Measurements from ENCODE around the gene VPS33A. TPM values are rescaled to one million over a fixed set of nuclear protein-coding genes. Genes with fewer than 3 reads are reported as not detected.

VPS33A gene
- total RNA-seq, 1 donor from 2014 or later: 19.9 TPM

DNA sequence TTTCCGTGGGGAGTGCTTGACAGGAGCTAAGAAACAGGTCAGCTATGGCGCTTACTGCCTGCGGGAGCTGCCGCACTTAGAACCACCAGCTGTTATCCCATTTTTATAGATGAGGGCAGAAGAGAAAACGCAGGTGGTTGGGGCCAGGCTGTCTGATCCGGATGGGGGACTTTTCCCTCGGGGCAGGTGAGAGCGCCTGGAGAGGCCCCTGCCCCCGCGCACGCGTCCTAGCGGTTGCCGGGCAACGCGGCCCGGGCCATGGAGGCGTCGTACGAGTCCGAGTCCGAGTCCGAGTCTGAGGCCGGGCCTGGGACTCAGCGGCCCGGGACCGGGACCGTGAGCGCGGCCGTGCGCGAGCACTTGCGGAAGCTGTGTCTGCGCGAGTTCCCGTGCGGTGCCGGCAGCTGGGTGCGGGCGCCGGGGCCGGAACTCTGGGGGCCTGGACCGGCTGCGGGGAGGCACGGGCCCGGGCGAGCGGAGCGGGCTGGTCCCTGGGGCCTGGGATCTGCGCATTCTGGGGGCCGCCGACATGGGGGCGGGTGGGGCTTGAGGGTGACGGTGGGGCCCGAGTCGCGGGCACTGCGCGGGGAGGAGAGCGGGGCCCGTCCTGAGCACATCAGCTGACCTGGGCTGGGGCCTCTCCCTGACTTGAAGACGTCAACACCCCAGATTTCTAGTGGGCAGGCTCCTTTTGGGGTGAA, 83.3 kb downstream of the VPS33A start, which contains the start of gene LRRC43:
Gene LRRC43, plus strand, starts transcription at position 237 of the 701 bp plus-strand sequence. Its CDS starts 22 bp downstream, at position 259.
- DNase-seq (ENCODE audit: low spot score): no peak

Other genes starting within 250 kb of the VPS33A start
- 14.8 TPM for gene BCL7A, start 244.6 kb downstream of the VPS33A start, total RNA-seq
- 72.2 TPM for gene MLXIP, start 187.7 kb downstream of the VPS33A start, total RNA-seq
- not detected for gene IL31, start 92.3 kb downstream of the VPS33A start, total RNA-seq
- 0.86 TPM for gene LRRC43, start 83.4 kb downstream of the VPS33A start, total RNA-seq
- not detected for gene B3GNT4, start 62.8 kb downstream of the VPS33A start, total RNA-seq
- gene DIABLO, start 40.4 kb downstream of the VPS33A start, total RNA-seq: 62.2 TPM
- 110 TPM for gene CLIP1, start 156.2 kb upstream of the VPS33A start, total RNA-seq
- 32.2 TPM for gene ZCCHC8, start 234.4 kb upstream of the VPS33A start, total RNA-seq